ENCODE measurements around the gene PKIG. TPM values are rescaled to one million over a fixed set of nuclear protein-coding genes. Genes with fewer than 3 reads are reported as not detected.
"Not testable (repeated sequence)": the region's sequence is repeated elsewhere in the genome, so short reads cannot be mapped to it uniquely, and the experiment has no call there.

The PKIG gene
- total and polyA plus RNA-seq, 2 experiments from 2014 or later: 90.4 to 100 TPM

DNA sequence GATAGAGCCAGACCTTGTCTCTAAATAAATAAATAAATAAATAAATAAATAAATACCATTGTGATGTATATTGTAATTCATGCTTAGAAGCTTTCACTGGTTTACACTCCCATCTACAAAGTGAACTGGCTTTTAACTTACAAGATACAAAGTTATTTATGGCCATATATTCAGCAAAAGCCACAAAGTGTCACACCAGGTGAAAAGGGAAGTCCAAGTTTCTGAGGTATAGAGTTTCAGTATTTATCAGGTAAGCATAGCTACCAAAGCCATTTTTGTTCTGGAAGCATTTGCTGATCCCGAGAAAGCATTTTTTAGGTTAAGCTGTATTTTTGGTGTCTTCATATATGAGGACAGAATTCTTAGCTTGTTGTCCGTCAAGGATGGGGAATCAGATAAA, 22.1 kb upstream of the PKIG start:
- no peak for DNase-seq (ENCODE audit: low read depth in 1 of 2, low spot score in 1 of 2)
- TF ChIP-seq, protein P1, sequence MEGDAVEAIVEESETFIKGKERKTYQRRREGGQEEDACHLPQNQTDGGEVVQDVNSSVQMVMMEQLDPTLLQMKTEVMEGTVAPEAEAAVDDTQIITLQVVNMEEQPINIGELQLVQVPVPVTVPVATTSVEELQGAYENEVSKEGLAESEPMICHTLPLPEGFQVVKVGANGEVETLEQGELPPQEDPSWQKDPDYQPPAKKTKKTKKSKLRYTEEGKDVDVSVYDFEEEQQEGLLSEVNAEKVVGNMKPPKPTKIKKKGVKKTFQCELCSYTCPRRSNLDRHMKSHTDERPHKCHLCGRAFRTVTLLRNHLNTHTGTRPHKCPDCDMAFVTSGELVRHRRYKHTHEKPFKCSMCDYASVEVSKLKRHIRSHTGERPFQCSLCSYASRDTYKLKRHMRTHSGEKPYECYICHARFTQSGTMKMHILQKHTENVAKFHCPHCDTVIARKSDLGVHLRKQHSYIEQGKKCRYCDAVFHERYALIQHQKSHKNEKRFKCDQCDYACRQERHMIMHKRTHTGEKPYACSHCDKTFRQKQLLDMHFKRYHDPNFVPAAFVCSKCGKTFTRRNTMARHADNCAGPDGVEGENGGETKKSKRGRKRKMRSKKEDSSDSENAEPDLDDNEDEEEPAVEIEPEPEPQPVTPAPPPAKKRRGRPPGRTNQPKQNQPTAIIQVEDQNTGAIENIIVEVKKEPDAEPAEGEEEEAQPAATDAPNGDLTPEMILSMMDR (IDR thresholded peaks at IDR 0.05; ENCODE audit: low read depth, low read length): no peak
- no peak overlapping the region for H3K27ac ChIP-seq
- H3K4me1 ChIP-seq (ENCODE audit: low read depth): peaks cover 17% of the 10 kb centered on the region
- no peaks in the 10 kb centered on the region for H3K9me3 ChIP-seq (ENCODE audit: low read depth)
- no peaks in the 10 kb centered on the region for H3K27me3 ChIP-seq
- H3K4me3 ChIP-seq: no peak overlapping the region
- no peaks in the 10 kb centered on the region for H3K36me3 ChIP-seq

DNA sequence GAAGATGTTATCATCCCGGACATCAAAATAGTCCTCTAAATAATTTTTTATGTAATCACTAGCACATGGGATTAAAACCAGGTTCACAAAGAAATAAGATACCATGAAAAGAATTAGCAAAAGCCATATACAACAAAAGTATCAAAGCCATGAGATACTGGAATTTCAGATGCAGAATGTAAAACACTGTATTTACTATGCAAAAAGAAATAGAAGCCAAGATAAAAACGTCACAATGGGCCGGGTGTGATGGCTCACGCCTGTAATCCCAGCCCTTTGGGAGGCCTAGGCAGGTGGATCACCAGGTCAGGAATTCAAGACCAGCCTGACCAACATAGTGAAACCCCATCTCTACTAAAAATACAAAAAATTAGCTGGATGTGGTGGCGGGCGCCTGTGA, 21.6 kb upstream of the PKIG start:
- H3K27ac ChIP-seq; H3K9me3 ChIP-seq (ENCODE audit: low read depth); DNase-seq (ENCODE audit: low read depth in 1 of 2, low spot score in 1 of 2); H3K27me3 ChIP-seq; H3K36me3 ChIP-seq; H3K4me3 ChIP-seq: not testable (repeated sequence)
- H3K4me1 ChIP-seq (ENCODE audit: low read depth): peaks cover 13% of the 10 kb centered on the region

DNA sequence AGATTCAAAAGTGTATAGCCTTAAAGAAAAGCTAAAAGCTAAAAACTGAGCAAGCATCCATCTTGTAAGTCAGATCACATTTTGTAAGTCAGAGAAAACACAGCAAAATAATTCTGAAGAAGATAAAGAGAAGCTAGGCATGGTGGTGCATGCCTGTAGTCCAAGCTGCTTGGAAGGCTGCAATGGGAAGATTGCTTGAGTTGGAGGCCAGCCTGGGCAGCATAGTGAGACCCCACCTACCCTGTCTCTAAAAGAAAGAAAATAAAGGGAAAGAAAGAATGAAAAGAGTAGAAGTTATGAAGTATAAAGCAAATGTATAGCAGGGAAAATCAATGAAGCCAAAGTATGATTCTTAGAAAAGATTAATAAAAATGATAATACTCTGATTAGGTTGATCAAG, 20.5 kb upstream of the PKIG start:
- H3K4me3 ChIP-seq: no peak overlapping the region
- H3K9me3 ChIP-seq (ENCODE audit: low read depth): no peaks in the 10 kb centered on the region
- H3K36me3 ChIP-seq: no peaks in the 10 kb centered on the region
- H3K4me1 ChIP-seq (ENCODE audit: low read depth): peaks cover 13% of the 10 kb centered on the region
- no peak overlapping the region for H3K27ac ChIP-seq
- TF ChIP-seq, protein P1 (IDR thresholded peaks at IDR 0.05; ENCODE audit: low read depth, low read length): no peak
- DNase-seq (ENCODE audit: low read depth in 1 of 2, low spot score in 1 of 2): no peak
- H3K27me3 ChIP-seq: no peaks in the 10 kb centered on the region

DNA sequence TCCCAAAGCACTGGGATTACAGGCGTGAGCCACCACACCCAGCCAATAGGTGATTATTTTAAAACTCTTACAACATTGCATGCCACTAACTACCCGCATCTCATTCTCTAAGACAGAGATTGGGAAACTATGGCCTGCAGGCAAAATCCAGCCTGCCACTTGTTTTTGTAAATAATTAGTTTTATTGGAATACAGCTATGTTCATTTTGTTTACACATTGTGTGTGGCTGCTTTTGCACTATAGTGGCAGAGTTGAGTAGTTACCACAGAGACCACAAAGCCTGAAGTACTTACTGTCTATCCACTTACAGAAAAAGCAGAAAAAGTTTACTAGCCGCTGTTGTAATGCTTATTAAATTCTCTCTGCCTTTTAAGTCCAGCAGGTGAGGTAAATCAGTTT, 16.4 kb upstream of the PKIG start:
- no peak for DNase-seq (ENCODE audit: low read depth in 1 of 2, low spot score in 1 of 2)
- no peaks in the 10 kb centered on the region for H3K4me1 ChIP-seq (ENCODE audit: low read depth)

DNA sequence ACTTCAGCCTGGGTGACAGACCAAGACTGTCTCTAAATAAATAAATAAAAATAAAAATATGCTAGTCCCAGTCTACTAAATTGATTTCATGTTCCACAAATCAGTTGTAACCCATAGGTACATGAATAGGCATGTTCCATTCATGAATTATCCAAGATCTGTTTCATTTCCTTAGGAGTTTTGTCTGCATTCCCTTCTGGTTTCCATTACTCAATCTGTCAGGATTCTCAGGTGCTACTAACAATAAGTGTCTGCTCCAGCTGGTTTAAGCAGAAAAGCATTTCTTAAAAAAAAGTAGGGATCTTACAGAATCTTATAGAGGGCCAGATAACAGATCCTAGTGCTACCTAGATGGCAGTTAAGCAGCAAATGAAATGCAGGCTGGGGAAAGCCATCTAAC, 15.6 kb upstream of the PKIG start:
- no peaks in the 10 kb centered on the region for H3K9me3 ChIP-seq (ENCODE audit: low read depth)
- H3K27ac ChIP-seq: no peak overlapping the region
- H3K36me3 ChIP-seq: no peaks in the 10 kb centered on the region
- no peak overlapping the region for H3K4me3 ChIP-seq
- H3K4me1 ChIP-seq (ENCODE audit: low read depth): peaks cover 5% of the 10 kb centered on the region
- H3K27me3 ChIP-seq: no peaks in the 10 kb centered on the region
- DNase-seq (ENCODE audit: low read depth in 1 of 2, low spot score in 1 of 2): no peak
- TF ChIP-seq, protein P1 (IDR thresholded peaks at IDR 0.05; ENCODE audit: low read depth, low read length): no peak

More for the DNA sequence above, 16.4 kb upstream of the PKIG start:
- TF ChIP-seq, protein P1 (IDR thresholded peaks at IDR 0.05; ENCODE audit: low read depth, low read length): no peak
- Histone ChIP-seq H3K27me3 (no peaks in the 10 kb centered on the region), H3K36me3 (no peaks in the 10 kb centered on the region), H3K9me3 (ENCODE audit: low read depth) (no peaks in the 10 kb centered on the region), H3K27ac (no peak overlapping the region), H3K4me3 (no peak overlapping the region)

DNA sequence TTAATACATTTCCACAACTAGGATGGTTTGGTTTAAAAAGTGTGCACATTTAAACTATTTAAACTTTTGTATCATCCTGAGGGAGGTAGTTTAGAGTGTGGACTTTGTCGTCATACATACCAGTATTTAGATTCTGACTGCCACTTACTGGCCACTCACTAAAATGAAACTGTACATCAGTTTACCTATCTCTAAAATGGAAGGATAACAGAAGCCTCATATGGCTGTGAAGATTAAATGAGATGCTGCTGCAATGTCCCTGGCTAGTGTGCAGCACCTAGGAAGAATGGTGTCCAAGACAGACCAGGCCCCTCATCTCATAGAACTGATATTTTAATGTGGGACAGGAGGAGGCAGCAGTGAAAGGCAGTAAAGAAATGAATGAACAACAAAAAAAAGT, 12.0 kb upstream of the PKIG start:
- Histone ChIP-seq H3K36me3 (no peaks in the 10 kb centered on the region), H3K4me1 (ENCODE audit: low read depth) (peaks cover 20% of the 10 kb centered on the region), H3K4me3 (no peak overlapping the region), H3K9me3 (ENCODE audit: low read depth) (no peaks in the 10 kb centered on the region), H3K27ac (no peak overlapping the region), H3K27me3 (no peaks in the 10 kb centered on the region)
- DNase-seq (ENCODE audit: low read depth in 1 of 2, low spot score in 1 of 2): no peak
- TF ChIP-seq, protein P1 (IDR thresholded peaks at IDR 0.05; ENCODE audit: low read depth, low read length): no peak
